Muscle layer of colon (tissue), 2 donors: Measurements from ENCODE around the gene CPSF7.
"Not testable (repeated sequence)": the region's sequence is repeated elsewhere in the genome, so short reads cannot be mapped to it uniquely, and the experiment has no call there.

Experiments used
- H3K27ac ChIP-seq: one replicate; pipeline ENCODE4 v1.7.0; 2013; ENCODE audit warnings: low read depth, mild to moderate bottlenecking, low read length, moderate library complexity
- H3K27me3 ChIP-seq, 2 donors: one replicate each; pipeline ENCODE4 v1.7.0; 2013; ENCODE audit warnings: low read length in 2 of 2, mild to moderate bottlenecking in 2 of 2; ENCODE audit not compliant: insufficient read depth in 2 of 2, control insufficient read depth in 1 of 2
- H3K36me3 ChIP-seq: one replicate; pipeline ENCODE4 v1.7.0; 2013; ENCODE audit warnings: mild to moderate bottlenecking, low read length; ENCODE audit not compliant: insufficient read depth
- H3K4me1 ChIP-seq: one replicate; pipeline ENCODE4 v1.7.0; 2013; ENCODE audit warnings: mild to moderate bottlenecking, low read length; ENCODE audit not compliant: insufficient read depth
- H3K4me3 ChIP-seq, 2 donors: one replicate each; pipeline ENCODE4 v1.7.0; 2013; ENCODE audit warnings: low read length in 2 of 2, low read depth in 1 of 2, mild to moderate bottlenecking in 1 of 2, moderate library complexity in 1 of 2
- H3K9ac ChIP-seq: one replicate; pipeline ENCODE4 v1.7.0; 2013; ENCODE audit warnings: low read length
- H3K9me3 ChIP-seq: one replicate; pipeline ENCODE4 v1.7.0; 2013; ENCODE audit warnings: mild to moderate bottlenecking, low read length
- donor health status: abdominal sarcoma.
- donor health status: Adenocarcinoma of cecum.

The CPSF7 gene

GRCh38 chr11:61406991-61407728, 22.6 kb downstream of the CPSF7 start:
- Histone ChIP-seq H3K4me3 (no peak overlapping the region), H3K9me3 (no peaks in the 10 kb centered on the region), H3K27me3 (no peaks in the 10 kb centered on the region), H3K27ac (no peak overlapping the region), H3K36me3 (peaks cover 86% of the 10 kb centered on the region), H3K9ac (no peak overlapping the region), H3K4me1 (no peaks in the 10 kb centered on the region)

GRCh38 chr11:61406067-61406466, 23.7 kb downstream of the CPSF7 start:
- H3K36me3 ChIP-seq: peaks cover 77% of the 10 kb centered on the region
- no peaks in the 10 kb centered on the region for H3K27me3 ChIP-seq
- no peak overlapping the region for H3K27ac ChIP-seq
- H3K9ac ChIP-seq: no peak overlapping the region
- no peaks in the 10 kb centered on the region for H3K4me1 ChIP-seq
- no peaks in the 10 kb centered on the region for H3K9me3 ChIP-seq
- H3K4me3 ChIP-seq: no peak overlapping the region

GRCh38 chr11:61404641-61405040, 25.1 kb downstream of the CPSF7 start:
- H3K4me1 ChIP-seq: no peaks in the 10 kb centered on the region
- peaks cover 72% of the 10 kb centered on the region for H3K36me3 ChIP-seq
- no peaks in the 10 kb centered on the region for H3K27me3 ChIP-seq
- no peaks in the 10 kb centered on the region for H3K9me3 ChIP-seq
- H3K4me3 ChIP-seq: no peak overlapping the region
- no peak overlapping the region for H3K9ac ChIP-seq
- H3K27ac ChIP-seq: no peak overlapping the region

DNA sequence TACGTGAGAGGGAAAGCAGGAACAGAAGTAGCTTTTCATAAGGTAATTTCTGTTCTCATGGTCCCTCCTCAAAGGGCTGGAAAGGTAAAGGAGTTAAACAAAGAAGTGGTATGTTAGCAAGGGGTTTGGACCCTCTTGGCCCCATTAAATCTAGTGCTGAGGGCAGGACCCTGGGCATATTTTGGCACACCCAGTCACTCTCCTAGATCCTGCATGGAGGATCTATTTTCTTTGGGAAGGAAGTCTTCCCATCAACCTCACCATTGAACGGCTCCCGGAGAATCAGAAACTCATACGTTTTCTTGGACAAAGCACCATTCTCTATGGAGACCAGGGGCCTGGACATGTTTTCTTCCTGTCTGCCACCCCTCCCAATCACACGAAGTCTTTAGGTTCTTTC, 25.7 kb downstream of the CPSF7 start:
- no peaks in the 10 kb centered on the region for H3K27me3 ChIP-seq
- H3K9ac ChIP-seq: no peak overlapping the region
- no peaks in the 10 kb centered on the region for H3K9me3 ChIP-seq
- H3K27ac ChIP-seq: no peak overlapping the region
- H3K36me3 ChIP-seq: peaks cover 68% of the 10 kb centered on the region
- H3K4me1 ChIP-seq: no peaks in the 10 kb centered on the region
- no peak overlapping the region for H3K4me3 ChIP-seq

DNA sequence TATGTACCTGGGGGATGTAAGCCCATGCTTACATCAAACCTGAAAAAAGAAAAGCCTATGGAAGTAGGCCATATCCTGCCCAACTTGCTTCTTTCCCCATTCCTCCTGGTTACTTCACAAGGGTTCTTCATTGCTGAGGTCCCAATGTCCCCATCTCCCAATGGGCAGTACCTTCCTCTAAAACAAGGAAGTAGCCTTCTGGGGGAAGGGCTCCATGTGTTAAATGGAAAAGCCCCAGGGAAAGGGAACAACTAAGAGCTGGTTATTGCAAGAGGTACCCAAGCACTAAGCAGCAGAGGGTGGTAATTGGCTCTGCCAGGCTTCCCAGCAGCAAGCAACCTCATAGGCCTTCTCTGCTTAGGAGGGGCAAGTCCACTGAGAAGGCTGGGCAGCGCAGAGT, 26.1 kb downstream of the CPSF7 start:
- Histone ChIP-seq H3K27ac (no peak overlapping the region), H3K9ac (no peak overlapping the region), H3K9me3 (no peaks in the 10 kb centered on the region), H3K4me3 (no peak overlapping the region), H3K27me3 (no peaks in the 10 kb centered on the region), H3K36me3 (peaks cover 69% of the 10 kb centered on the region), H3K4me1 (no peaks in the 10 kb centered on the region)

- H3K4me1 ChIP-seq: no peaks in the 10 kb centered on the region
- H3K4me3 ChIP-seq: no peak overlapping the region
- no peaks in the 10 kb centered on the region for H3K9me3 ChIP-seq
- peaks cover 61% of the 10 kb centered on the region for H3K36me3 ChIP-seq
- H3K27ac ChIP-seq: no peak overlapping the region
- H3K9ac ChIP-seq: no peak overlapping the region
- H3K27me3 ChIP-seq: no peaks in the 10 kb centered on the region
Observed at GRCh38 chr11:61401573-61401972, 28.2 kb downstream of the CPSF7 start.

- H3K27ac ChIP-seq: no peak overlapping the region
- no peak overlapping the region for H3K9ac ChIP-seq
- no peaks in the 10 kb centered on the region for H3K4me1 ChIP-seq
- peaks cover 58% of the 10 kb centered on the region for H3K36me3 ChIP-seq
- no peaks in the 10 kb centered on the region for H3K27me3 ChIP-seq
- H3K9me3 ChIP-seq: no peaks in the 10 kb centered on the region
- no peak overlapping the region for H3K4me3 ChIP-seq
Observed at GRCh38 chr11:61401173-61401572, 28.6 kb downstream of the CPSF7 start.

- no peaks in the 10 kb centered on the region for H3K27me3 ChIP-seq
- H3K9ac ChIP-seq: peak overlapping the region; percentile 88
- H3K27ac ChIP-seq: peak overlapping the region; percentile 76
- no peaks in the 10 kb centered on the region for H3K9me3 ChIP-seq
- H3K4me1 ChIP-seq: peaks cover 13% of the 10 kb centered on the region
- H3K36me3 ChIP-seq: peaks cover 16% of the 10 kb centered on the region
- H3K4me3 ChIP-seq: peak overlapping the region; percentile 79 to 97
Observed at GRCh38 chr11:61392981-61393595, 36.7 kb downstream of the CPSF7 start.

DNA sequence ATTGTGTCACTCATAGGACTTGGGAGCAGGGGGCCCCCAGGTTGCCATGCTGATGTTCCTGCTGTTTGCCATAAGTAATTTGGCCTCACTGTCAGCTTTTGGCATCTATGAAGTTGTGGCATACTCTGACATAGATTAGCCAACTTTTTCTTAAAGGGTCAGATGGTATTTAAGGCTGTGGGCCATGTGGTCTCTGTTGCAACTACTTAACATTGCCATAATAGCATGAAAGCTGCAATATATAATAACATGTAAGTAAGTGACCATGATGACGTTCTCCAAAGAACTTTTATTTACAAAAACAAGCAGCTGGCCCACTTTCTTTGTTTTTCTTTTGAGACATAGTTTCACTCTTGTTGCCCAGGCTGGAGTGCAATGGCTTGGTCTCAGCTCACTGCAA, 39.6 kb downstream of the CPSF7 start:
- Histone ChIP-seq H3K36me3 (peaks cover 10% of the 10 kb centered on the region), H3K4me3 (no peak overlapping the region), H3K4me1 (peaks cover 17% of the 10 kb centered on the region), H3K9ac (no peak overlapping the region), H3K27ac (no peak overlapping the region), H3K27me3 (no peaks in the 10 kb centered on the region), H3K9me3 (no peaks in the 10 kb centered on the region)

DNA sequence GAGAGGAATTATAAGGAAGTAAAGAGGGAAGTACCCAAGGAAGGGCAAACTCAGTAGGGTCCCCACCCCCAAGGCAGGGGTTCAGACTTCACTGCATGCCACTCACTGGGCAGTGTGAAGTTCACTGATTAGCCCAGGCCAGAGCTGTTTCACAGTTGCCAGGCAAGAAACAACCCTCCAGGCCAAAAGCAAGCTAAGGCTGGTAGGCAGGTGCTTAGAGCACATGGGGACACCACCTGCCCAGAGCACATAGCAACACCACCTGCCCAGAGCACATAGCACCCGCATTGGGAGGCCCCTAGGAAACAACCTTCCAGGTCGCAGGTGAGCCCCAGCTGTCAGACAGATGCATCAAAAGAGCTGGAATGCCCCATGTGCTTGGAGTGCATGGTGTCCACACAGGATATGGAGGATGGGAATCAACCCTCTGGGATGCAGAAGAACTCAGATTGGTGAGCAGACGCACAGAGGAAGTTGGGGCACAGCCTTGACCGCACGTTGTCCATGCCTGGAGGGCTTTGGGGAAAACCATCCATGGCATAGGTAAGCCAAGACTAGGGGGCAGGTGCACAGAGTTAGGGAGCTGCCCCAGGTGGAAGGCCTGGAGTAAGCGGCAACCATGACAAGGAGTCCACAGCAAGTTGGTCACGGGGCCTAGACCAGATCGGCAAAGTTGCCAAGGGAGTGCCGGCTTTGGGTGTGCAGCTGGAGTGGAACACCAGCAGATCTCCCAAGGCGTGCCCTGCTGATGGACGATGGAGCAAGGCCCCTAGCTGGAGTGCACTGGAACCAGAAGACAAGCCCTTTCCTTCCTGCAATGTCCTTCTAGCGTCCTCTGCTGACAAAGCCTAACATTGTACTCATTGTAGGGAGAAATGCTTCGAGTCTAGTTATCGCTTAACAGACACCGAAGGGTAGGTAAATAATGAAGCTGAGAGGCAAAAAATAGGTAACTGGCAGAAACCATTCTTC, 45.2 kb downstream of the CPSF7 start:
- Histone ChIP-seq H3K4me1 (peaks cover 4% of the 10 kb centered on the region), H3K9me3 (no peaks in the 10 kb centered on the region), H3K27ac (no peak overlapping the region), H3K27me3 (no peaks in the 10 kb centered on the region), H3K4me3 (no peak overlapping the region), H3K36me3 (no peaks in the 10 kb centered on the region), H3K9ac (no peak overlapping the region)

- H3K9ac ChIP-seq, H3K27ac ChIP-seq, H3K4me1 ChIP-seq, H3K36me3 ChIP-seq, H3K27me3 ChIP-seq, H3K9me3 ChIP-seq, H3K4me3 ChIP-seq: not testable (repeated sequence)
Observed at GRCh38 chr11:61383859-61384258, 45.9 kb downstream of the CPSF7 start.
